Stomach (tissue), 4 donors: ENCODE data around the gene IPPK.

Experiments
- CTCF ChIP-seq, 7 experiments: fragments of 450-650 bp in 4 of 7; fragments of 200-600 bp in 3 of 7; sonication (generic) in 3 of 7; IDR thresholded peaks; one replicate each; pipeline ENCODE4 v1.5.1; 2016 to 2019; ENCODE audit warnings: antibody characterized with exemption in 7 of 7, control low read depth in 2 of 7, mild to moderate bottlenecking in 1 of 7
- POLR2AphosphoS5 ChIP-seq, 3 donors: sonication (generic); formaldehyde crosslinking; IDR thresholded peaks; one replicate each; pipeline ENCODE4 v1.6.1; 2016; ENCODE audit warnings: antibody characterized with exemption in 3 of 3

- no peak for TF ChIP-seq CTCF (IDR thresholded peaks at IDR 0.05)
- TF ChIP-seq POLR2AphosphoS5 (IDR thresholded peaks at IDR 0.05): peak; percentile 41 to 73 (median 65)
Measured at GRCh38 chr9:92590377-92590776, 79.6 kb downstream of the IPPK start.
